HG03103 (cell line): Measurements from ENCODE around the gene FYCO1.

Experiments used
- ATAC-seq: cut with Tn5 transposase; IDR thresholded peaks from one replicate; pipeline ENCODE4 v1.9.1; 2021; ENCODE audit warnings: low read depth; ENCODE audit not compliant: unreplicated experiment

Gene FYCO1

DNA sequence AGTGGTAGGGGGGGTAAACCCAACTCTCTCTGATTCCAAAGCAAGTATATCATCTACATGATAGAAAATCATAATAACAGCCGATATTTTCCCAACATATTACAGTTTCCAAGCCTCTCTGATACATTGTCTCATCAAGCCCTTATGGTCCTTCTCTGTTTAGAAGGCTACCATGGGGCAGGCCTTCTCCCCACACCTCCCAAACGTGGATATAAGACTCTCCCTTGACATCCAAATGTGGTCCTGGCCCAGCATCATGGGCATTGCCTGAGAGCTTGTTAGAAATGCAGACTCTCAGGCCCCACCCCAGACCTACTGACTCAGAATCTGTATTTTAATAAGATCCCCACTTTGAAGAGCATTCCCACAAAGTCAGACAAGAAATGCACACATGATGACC, 127.0 kb downstream of the FYCO1 start:
- no peak for ATAC-seq

DNA sequence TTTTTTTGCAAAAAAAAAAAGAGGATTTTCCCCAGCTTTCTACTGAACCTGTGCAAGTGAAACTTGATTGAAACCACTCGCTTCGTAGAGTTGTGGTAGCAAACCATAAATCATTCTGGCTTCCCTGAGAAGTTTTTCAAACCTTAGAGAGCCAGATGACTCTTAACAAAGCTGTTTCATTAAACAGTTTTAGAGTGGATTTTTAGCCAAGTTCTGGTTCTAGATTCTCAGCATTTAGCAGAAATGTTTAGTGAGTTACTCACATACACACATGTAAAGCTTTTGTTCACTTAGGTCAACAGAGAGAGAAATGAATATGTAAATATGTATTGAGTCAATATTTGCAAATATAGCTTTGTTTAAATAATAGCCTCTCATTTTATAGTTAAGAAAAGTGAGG, 127.4 kb downstream of the FYCO1 start:
- no peak for ATAC-seq
